ENCODE measurements around the gene PLXNA4. TPM values are rescaled to one million over a fixed set of nuclear protein-coding genes. Genes with fewer than 3 reads are reported as not detected.

PLXNA4 gene
- total RNA-seq, 1 experiment from 2014 or later, result not detected

DNA sequence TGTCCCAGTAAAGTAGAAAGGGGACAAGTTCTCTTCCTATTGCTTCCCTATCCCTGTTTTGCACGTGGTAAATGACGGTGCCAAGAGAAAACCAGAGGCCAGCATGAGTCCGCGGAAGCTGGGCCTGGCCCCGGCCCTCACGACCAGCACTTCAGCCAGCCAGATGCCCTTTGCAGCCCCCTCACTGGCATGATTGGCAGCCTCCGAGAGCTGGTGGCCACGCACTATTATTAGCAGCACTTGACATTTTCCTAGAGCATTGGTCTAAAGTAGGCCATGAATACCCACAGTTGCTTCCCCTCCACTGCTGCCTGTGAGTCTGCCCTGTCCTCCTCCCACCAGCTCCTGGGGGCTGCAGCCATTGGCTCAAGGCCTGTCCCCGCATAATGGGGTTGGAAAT is 369.1 kb downstream of the PLXNA4 start:
- DNase-seq (ENCODE audit: low spot score), result no peak

DNA sequence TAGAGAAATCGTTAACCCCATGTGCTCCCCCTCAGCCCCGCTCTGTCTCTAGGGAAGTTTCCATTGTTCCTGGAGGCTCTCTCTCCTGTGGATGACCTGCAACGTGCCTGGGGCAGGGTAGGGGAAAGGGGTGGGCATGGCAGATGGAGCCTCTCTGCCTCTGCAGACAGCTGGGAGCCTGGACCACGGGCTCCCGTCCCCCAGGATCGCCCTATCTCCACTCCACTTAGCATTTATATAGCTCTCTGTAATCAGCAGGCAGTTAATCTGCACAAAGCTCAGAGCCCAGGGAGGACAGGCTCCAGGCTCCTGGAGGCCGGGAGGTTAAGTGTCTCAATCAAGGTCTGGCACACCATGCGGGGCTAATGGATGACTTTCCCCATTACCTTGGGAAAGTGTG is 369.7 kb downstream of the PLXNA4 start:
- no peak for DNase-seq (ENCODE audit: low spot score)

DNA sequence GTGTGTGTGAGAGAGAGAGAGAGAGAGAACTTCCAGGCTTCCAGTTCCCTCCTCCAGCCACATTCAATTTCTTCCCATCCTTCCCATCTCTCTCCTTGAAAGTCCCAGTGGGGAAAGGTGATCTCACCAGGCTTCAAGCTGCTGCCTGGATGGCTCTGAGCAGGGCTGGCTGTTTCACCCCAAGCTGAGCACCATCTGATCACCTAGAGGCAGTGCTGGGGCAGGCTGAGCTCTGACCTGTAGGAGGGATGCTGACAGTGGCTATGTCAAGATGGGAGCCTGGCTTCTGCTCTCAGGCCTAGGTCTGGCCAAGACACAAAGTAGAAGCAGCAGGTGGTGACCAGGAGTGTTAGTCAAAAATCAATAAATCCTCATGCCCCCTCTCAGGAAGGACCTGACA is 370.8 kb downstream of the PLXNA4 start:
- no peak for DNase-seq (ENCODE audit: low spot score)

DNA sequence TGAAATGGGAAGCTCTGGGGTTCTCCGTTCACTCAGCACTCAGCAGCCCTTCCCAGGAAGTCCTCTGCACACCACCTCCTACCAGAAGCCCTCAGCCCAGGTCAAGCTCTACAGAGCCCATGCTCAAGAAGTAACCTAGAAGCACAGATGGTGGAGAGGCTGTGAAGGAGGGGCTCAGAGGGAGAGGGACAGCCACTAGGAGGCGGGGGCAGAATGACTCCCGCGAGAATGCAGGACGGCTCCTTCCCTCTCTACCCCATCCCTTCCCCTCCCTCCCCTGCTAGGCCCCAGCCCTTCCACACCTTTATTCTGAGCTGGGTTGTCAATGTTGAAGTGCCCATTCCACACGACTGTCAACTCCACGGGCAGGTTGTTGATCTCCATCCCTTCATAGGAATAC is 373.2 kb downstream of the PLXNA4 start:
- DNase-seq (ENCODE audit: low spot score), result no peak

DNA sequence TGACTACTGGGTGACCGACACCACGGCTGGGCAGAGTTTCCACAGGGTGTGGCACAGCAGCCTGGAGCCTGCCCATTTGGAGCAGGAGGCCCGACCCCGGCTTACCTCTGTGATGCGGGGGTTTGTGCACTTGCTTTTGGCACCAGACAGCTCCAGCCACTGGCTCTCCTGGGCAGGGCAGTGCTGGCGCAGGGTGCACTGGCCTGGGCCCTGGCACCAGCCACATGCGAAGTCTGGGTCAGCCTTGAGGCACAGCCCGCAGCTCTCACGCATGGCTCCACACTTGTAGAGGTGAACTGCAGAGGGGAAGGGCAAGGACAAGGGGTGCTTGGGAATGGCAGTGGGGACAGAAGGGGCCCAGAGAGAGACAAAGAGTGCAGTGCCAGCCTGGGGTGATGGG is 373.7 kb downstream of the PLXNA4 start:
- DNase-seq (ENCODE audit: low spot score), result no peak

DNA sequence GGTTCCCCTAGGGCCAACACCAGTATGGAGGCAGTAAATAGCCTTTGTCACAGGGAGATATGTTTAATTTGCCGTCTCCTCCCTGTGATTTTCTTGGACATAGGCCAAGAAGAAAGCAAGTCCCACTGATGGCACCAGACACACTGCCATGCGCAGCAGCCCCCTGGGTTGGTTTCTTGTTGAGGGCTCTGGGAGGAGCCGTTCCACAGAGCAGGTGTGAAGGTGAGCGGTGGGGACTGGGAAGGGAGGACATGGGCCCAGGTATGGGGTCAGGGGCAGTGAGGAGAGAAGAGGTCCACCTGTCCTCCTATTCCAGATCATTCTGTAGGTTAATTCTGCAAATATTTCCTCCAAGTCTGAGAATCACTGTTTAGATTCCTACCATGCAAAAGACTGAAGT is 376.1 kb downstream of the PLXNA4 start:
- DNase-seq (ENCODE audit: low spot score), result no peak

DNA sequence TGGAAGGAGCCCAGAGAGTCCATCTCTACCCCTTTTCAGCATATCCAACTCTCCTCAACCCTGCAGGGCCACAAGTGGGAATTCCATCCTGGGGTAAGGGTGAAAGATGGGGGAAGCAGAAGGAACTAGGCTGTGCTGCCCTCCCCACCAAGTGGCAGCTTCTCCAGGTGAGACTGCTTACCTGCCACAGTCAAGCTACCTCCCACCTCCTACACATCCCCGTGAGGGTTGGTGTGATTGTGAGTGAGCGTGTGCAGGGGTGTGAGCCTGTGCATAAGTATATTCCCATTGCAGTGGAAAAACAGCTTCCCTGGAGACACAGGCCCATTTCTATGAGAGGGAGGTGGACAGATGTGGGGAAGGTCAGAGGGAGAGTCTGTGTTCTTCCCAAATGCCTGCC is 376.6 kb downstream of the PLXNA4 start:
- no peak for DNase-seq (ENCODE audit: low spot score)

DNA sequence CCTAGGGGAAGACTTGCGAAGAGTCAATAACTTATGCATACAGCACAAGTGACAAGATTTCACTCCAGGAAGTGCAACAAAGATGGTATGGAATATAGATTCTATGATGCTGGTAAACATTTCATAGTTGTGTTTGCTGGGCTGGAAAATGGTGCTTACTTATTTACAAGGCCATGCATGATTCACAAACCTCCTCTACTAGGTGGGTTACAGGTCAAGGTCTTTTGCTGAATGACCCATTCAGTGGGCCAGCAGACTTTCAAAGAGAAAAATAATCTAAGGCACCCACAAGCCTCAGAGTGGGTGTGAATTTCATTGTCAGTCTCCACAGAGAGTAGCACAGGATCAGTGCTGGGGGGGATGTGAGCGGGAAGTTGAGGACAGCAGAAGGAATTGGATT is 378.5 kb downstream of the PLXNA4 start:
- DNase-seq (ENCODE audit: low spot score), result no peak

DNA sequence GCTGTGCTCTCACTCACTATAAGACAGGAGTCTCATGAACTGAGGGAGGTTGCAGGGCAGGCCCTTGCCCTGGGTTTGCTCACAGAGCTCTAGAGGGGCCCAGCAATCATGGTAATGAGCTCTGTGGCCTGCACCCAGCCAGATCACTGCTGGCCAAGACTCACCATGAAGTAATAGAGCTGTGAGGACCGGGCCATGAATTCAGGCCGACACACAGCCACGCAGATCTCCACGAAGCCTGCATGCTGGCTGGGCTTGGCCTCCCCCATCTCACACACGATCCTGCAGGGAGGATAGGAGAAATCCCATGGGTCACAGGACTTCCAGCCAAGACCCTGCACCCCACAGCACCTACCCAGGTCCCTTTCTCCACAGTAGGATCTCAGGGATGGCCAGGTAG is 382.4 kb downstream of the PLXNA4 start:
- no peak for DNase-seq (ENCODE audit: low spot score)

DNA sequence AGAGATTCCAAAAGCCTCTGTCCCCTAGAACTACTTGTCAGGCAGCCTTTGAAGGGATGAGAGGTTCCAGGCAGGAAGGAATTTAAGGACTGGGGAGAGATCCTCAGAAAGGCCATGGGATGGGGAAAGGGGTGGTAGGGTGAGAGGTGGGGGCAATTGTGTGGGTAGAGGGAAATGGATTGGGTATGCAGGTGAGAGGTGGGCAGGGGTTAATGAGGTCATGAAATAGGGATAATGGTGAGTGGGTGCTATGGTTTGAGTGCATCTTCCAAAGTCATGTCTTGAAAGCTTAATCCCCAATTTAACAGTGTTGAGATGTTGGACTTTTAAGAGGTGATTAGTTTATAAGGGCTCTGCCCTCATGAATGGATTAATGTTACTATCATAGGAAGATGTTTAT is 383.5 kb downstream of the PLXNA4 start:
- DNase-seq (ENCODE audit: low spot score), result no peak

DNA sequence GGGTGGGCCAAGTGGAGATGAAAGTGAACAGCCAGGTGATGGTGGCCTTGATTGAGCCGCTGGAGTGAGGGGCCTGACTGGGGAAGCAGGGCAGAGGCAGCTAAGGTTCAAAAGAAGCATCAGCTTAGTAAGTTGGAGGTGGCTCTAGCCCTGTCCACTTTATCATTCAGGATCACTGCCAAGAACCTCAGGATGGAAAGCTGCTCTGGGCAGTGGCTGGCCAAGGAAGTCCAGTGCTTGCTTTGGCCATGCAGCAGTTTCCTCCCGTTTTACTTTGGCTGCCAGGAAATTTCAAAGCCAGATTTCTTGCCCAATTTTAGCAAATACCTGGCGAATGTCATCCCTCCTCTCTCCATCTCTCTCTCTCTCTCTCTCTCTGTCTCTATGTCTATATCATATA is 384.9 kb downstream of the PLXNA4 start:
- no peak for DNase-seq (ENCODE audit: low spot score)

DNA sequence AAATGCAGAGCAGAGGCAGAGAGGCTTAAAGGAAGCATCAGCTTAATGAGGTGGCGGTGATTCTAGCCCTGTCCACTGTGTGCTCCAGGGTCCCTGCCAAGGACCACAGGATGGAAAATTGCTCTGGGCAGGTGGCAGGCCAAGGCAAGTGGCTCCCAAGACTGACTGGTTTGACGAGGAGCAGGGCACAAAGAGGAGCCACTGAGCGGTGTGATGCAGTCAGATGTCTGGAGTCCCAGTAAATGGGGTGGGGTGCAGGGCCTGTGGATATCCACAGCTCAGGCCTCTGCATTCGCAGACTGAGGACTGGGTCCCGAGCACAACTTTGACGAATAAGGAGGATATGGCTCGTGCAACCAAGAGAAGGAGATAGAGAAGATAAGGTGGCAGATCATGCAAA is 385.6 kb downstream of the PLXNA4 start:
- no peak for DNase-seq (ENCODE audit: low spot score)

DNA sequence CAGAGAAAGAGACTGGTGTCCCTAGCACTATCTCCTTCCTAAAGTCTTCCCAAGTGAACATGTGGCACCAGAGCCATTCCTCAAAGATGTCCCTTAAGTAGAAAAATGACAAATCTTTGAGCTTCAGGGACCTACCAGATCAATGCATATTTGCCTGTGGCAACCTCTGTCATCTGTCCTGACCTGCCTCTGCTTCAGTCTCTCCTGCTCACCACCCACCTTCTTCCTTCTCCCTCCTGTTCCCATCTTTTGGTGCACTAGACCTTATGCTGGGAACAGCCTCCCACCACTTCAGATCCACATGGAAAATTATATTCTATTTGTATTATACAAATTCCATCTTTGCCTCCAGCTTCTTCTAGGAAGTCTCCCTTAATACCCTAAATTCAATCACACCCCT is 386.4 kb downstream of the PLXNA4 start:
- DNase-seq (ENCODE audit: low spot score), result no peak

DNA sequence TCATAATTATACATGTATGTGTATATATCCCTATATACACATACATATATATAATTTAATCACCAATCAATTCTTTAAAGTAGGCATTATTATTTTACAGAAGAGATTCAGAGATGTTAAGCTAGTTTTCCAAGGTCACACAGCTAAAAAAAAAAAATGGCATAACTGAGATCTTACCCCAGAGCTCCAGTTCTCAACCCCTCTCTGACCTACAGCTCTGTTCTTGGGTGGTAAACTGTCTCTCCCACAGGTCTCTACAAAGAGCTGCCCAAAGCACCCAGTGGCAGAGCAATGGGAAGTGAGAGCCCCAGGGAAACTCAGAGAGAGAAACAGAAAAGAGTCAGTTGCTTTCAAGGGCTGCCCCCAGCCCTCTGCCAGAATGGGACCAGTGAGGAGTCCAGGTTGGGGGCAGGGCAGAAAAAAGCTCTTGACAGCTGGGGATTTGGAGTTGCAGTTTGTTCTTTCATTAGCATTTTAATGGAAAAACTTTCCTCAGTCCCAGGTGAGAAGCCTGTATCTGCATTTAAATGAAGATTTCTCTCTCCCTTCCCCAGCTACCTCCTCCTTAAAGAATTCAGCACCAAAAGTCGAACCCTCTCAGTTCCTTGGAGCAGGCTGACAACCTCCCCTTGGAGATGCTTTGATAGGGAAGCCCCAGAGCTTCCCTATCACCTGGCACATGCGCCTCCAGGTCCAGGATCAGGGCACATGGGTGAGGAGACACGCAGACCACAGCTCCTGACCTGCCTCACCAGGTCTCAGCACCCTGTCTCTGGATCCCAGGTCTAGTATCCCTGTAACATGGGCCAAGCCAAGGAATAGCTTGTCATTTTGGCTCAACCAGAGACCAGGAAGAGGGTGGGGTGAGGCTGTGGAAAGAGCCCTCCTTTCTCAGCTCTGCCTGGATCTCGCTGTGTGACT is 388.1 kb downstream of the PLXNA4 start:
- no peak for DNase-seq (ENCODE audit: low spot score)

DNA sequence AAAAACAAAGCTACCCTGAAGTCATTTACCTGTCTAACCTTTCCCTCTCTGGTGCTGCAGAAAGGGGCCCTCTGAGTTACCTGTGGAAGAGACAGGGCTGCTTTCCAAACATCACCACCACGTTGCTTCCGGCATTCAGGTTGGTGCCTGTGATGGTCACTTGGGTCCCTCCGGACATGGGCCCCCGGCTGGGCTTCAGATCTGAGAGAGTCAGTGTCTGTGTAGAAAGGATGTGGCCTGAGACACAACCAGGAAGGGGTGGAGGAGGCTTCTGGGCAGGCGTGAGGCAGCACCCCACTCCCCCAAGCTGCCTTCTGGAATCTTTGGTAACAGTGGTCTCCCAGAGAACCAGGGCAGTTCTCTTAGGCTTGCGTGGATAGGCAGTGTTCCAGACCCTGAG is 388.9 kb downstream of the PLXNA4 start:
- DNase-seq (ENCODE audit: low spot score), result no peak

DNA sequence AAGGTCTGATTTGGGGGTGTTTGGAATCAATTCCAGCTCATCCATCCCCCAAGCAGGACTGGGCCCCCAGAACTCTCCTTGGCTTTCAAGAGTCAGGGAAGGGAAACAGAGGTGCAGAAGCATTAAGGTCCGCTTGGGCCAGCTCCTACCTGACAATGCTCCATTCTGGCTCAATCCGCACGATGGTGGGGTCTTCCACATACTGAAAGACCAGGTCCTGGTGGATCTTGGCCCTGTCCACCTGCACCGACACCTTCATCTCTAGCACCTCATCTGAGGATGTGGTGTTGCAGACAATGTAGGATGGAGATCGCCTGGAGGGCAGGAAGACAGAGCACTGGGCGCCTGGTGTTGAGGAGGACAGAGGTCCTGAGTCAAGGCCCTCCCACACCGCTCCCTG is 391.1 kb downstream of the PLXNA4 start:
- DNase-seq (ENCODE audit: low spot score), result no peak

DNA sequence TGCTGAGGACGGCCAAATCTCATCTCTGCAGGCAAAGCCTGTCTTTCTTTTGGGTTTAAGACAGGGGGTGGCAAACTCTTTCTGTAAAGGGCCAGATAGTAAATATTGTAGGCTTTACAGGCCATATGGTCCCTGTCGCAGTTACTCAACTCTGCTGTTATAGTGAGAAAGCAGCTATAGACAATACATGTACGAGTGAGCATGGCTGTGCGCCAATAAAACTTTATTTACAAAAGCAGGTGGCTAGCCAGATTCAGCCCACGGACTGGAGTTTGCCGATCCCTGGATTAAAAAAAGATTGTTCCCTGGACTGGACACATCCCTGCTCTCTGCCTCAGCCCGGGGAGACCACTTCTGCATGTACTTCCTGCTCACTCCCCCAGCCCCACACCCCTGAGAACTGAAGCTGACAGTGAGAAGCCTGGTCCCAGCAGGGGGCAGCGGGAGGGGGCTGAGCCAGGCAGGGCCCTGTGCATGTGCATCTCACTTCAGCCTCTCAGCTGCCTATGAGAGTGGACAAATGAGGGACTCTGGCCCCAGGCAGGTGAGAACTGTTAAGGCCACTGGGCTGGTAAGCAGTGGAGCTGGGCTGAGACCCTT is 392.4 kb downstream of the PLXNA4 start:
- DNase-seq (ENCODE audit: low spot score), result no peak

DNA sequence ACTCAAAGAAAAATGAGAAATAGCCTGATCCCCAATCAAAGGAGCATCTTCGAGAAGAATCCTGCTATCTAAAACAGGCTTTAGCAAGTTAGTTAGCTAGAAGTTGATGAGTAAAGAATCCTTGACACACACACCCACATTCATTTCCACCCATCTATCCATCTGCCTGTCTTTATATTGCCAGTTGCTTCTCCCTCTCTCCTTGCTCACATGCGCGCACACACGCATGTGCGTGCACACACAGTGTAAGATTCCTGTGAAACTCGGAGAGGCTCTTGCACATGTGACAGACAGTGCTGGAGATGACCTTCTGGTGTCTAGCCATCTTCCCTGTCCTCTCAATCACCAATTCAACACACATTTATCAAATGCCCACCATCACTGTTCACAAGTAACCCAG is 393.3 kb downstream of the PLXNA4 start:
- no peak for DNase-seq (ENCODE audit: low spot score)

DNA sequence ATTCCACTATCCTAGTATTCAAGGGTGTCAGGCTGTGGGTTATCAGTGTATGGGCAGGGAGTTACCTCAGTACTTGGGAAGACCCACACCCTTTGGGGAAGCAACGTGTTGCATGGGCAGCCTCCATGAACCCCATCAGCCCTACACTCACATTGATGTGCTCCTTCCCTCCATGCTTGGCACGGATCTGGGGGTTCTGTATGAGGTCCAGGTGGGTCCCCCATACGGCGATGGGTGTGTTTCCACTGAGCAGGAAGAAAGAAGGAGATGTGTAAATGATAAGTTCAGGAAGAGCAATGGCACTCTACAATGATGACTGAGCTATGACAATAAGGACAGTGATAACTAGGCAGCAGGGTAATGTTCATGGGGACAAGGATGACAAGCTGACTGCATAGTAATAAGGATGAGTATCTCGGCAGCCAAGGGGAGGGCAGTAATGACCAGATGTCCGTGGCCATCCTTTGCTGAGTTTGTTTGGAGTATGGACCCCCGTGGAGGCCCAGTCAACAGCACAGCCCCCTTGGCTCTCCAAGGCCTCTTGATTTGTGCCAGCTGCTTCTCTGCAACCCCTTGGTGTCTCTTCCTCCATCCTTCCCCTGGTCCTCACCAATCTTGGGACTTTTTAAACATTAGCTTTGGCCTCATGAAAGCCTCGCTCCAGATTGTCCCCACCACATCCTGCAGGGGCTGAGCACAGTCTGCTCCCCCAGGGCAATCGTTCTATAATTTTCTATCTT is 394.2 kb downstream of the PLXNA4 start:
- no peak for DNase-seq (ENCODE audit: low spot score)

DNA sequence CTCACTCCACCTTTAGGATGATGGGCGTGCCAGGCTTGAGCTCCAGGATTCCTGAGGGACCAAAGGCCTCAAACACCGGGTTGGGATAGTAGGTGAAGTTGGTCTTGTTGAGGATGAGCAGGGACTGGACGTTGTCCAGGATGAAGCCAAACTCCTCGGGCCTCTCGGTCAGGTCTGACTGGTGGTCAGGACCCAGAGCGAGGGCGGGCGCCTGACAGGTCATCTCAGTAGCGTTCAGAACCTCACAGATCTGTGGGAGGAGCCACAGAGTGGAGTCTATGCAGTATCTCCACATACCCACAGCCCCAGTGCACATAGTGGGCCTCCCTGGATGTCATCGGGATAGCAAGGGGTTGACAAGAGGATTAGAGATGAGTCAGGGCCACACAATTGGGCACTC is 394.9 kb downstream of the PLXNA4 start:
- no peak for DNase-seq (ENCODE audit: low spot score)

DNA sequence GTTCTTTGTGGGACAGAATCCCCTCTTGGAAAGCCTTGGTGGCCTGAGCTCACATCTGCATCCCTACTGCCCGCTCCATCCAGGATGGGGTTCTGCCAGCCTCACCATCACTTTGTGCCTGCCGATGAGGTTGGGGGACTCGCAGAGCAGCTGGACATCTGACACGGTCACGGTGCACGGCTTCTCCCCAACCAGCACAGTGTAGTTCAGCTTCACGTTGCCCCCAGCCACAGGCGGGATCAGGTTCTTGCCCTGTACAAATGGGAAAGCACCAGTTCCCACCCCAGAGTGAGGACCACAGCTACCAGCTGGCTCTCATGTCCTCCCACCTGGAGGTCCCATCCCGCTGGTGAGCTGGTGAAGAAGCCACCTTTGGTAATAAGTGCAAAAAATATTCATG is 395.8 kb downstream of the PLXNA4 start:
- no peak for DNase-seq (ENCODE audit: low spot score)

DNA sequence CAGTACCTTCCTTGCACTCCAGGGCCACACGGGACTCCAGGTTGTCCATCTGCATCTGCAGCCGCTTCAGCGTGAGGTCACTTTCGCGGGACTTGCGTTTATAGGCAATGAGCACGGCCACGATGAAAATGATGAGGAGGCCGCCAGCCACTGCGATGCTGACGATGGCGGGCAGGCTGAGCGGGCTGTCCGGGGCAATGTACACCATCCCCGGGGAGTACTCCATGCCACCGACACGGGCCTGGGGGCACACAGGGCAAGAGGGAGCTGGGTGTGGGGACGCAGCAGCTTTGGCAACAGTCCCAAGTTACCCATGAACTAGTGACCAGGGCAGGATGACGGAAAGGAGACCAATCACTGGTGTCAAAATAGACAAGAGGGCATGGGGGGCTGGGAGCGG is 396.6 kb downstream of the PLXNA4 start:
- DNase-seq (ENCODE audit: low spot score), result no peak

DNA sequence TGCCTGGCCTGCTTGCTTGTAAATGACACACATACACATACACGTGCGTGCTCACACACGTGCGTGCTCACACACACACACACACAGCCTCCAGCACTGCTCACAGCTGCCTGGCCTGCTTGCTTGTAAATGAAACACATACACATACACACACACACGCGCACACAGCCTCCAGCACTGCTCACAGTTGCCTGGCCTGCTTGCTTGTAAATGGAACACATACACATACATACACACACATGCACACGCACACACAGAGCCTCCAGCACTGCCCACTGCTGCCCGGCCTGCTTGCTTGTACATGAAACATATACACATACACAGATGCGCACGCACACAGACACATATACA is 397.2 kb downstream of the PLXNA4 start:
- no peak for DNase-seq (ENCODE audit: low spot score)
